Measurements from ENCODE around the gene NSL1.

NSL1 gene

DNA sequence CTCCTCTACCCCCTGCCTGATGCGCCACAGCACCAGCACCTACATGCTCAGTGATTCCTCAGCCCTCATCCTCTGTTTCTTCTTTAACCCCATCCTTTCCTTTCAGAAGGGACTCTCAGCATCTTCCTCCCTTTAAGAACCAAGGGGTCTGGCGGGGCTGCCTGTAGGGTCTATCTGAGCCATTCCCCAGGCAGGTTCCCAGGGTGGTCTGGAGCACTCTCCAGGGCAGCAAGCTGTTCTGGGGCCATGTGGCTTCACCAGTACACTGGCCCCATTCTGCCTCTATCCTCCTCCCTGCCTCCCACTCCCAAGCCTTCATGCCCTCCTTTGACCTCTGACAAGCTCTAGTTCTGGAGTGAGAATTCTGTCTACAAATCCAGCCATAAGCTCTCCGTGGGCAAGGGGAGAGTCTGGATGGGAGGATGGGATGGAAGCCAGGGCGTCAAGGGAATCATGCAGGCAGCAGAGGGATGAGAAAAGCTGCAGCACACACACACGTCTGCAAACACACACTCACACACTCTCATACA is 102.3 kb downstream of the NSL1 start:
- Histone ChIP-seq H3K27ac (ENCODE audit: low read length) (no peak overlapping the region), H3K27me3 (ENCODE audit: low read depth, low read length) (no peaks in the 10 kb centered on the region), H3K9me3 (ENCODE audit: control insufficient read depth in 1 of 2, low read length in 2 of 2) (no peaks in the 10 kb centered on the region), H3K36me3 (ENCODE audit: control insufficient read depth in 1 of 2, insufficient read depth in 2 of 2, low read length in 2 of 2) (no peaks in the 10 kb centered on the region), H3K4me3 (ENCODE audit: low read depth in 1 of 2, low read length in 2 of 2) (no peak overlapping the region), H3K4me1 (ENCODE audit: control insufficient read depth in 1 of 2, insufficient read depth in 2 of 2, low read length in 2 of 2) (peaks cover 0 to 4% of the 10 kb centered on the region in 2 donors)

DNA sequence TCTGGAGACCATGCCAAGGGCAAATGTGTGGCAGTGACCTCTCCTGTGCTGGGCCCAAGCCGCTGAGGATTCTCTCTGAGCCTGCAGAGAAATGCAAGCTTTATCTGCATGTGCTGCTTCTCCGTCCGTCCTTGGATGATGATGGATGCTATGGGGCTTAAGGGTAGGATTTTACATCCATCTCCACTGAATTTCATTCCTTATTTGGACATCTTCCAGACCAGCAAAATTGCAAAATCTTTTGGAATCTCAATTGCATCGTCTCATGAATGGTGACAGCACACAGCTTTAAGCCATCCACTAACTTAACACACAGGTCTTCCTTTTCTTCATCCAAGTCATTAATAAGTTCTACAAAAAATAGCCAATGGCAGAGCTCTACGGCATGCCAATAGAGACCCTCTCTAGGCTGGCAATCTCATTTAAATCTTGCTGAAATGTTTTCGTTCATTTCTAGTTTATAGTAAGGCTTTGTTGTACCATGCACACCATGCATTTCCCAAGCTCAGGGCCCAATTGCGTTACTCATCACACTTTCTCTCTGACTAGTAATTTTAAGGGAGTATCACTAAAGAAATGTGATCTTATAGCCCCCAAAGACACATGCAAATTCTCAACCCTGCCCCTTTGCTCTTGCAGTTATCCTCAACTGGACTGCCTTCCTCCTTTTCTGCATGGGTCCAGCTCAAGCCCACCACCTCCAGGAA is 103.1 kb downstream of the NSL1 start:
- Histone ChIP-seq H3K4me3 (ENCODE audit: low read depth in 1 of 2, low read length in 2 of 2) (no peak overlapping the region), H3K9me3 (ENCODE audit: control insufficient read depth in 1 of 2, low read length in 2 of 2) (no peaks in the 10 kb centered on the region), H3K27ac (ENCODE audit: low read length) (no peak overlapping the region), H3K36me3 (ENCODE audit: control insufficient read depth in 1 of 2, insufficient read depth in 2 of 2, low read length in 2 of 2) (no peaks in the 10 kb centered on the region), H3K4me1 (ENCODE audit: control insufficient read depth in 1 of 2, insufficient read depth in 2 of 2, low read length in 2 of 2) (peaks cover 0 to 4% of the 10 kb centered on the region in 2 donors), H3K27me3 (ENCODE audit: low read depth, low read length) (no peaks in the 10 kb centered on the region)

DNA sequence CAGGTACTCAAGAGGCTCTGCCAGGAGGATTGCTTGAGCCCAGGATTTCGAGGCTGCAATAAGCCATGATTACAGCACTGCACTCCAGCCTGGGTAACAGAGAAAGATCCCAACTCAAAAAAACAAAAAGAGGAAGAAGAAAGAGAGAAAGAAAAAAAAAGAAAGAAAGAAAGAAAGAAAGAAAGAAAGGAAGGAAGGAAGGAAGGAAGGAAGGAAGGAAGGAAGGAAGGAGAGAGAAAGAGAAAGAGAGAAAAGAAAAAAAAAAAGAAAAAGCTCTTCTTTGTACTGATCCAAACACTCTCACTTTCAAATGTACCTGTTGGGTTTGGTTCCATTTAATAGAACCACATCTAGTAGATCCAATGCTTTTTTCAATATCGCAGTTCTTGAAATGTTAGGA is 103.8 kb downstream of the NSL1 start:
- Histone ChIP-seq H3K27ac (ENCODE audit: low read length) (no peak overlapping the region), H3K4me1 (ENCODE audit: control insufficient read depth in 1 of 2, insufficient read depth in 2 of 2, low read length in 2 of 2) (peaks cover 0 to 4% of the 10 kb centered on the region in 2 donors), H3K27me3 (ENCODE audit: low read depth, low read length) (no peaks in the 10 kb centered on the region), H3K4me3 (ENCODE audit: low read depth in 1 of 2, low read length in 2 of 2) (no peak overlapping the region), H3K9me3 (ENCODE audit: control insufficient read depth in 1 of 2, low read length in 2 of 2) (no peaks in the 10 kb centered on the region), H3K36me3 (ENCODE audit: control insufficient read depth in 1 of 2, insufficient read depth in 2 of 2, low read length in 2 of 2) (no peaks in the 10 kb centered on the region)

DNA sequence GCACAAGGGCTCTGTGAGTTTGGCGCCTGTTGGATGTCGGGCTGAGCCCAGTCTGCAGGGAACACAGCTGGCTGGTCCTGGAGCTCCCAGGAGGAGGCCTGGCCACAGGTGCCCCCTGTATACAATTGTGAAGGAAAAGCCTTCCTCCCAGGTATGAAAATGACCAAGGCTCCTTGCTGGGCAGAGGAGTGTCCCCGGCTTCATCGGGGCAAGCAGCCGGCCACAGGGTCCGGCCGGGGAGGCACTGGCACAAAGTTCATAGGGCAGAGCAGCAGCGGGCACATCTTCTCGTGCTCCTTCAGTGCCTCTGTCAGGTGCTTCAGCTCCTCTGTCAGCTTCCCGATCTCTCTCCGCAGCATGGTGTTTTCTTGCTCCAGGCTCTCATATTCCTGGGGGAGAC is 105.0 kb downstream of the NSL1 start:
- H3K4me1 ChIP-seq (ENCODE audit: control insufficient read depth in 1 of 2, insufficient read depth in 2 of 2, low read length in 2 of 2), result peaks cover 0 to 4% of the 10 kb centered on the region in 2 donors
- no peak overlapping the region for H3K4me3 ChIP-seq (ENCODE audit: low read depth in 1 of 2, low read length in 2 of 2)
- H3K27me3 ChIP-seq (ENCODE audit: low read depth, low read length), result no peaks in the 10 kb centered on the region
- no peaks in the 10 kb centered on the region for H3K36me3 ChIP-seq (ENCODE audit: control insufficient read depth in 1 of 2, insufficient read depth in 2 of 2, low read length in 2 of 2)
- no peak overlapping the region for H3K27ac ChIP-seq (ENCODE audit: low read length)
- no peaks in the 10 kb centered on the region for H3K9me3 ChIP-seq (ENCODE audit: control insufficient read depth in 1 of 2, low read length in 2 of 2)

DNA sequence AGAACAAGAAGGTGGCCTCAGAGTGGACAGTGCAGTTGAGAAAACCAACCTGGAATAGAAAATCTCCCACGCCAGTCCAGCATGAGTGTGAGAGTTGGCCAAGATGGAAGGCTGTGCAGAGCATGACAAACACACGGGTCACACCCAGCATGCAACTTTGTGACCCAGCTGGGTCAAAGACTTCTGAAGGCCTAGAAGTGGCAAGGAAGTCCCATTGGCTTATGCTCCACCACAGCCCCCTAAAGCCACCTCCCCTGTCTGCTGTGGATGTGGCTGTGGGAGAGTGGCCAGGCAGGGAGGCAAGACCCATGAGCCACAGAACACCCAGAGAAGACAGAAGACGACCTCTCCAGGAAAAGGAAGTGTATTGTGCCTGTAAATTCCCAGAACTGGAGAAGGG is 105.5 kb downstream of the NSL1 start:
- peaks cover 0 to 4% of the 10 kb centered on the region in 2 donors for H3K4me1 ChIP-seq (ENCODE audit: control insufficient read depth in 1 of 2, insufficient read depth in 2 of 2, low read length in 2 of 2)
- H3K9me3 ChIP-seq (ENCODE audit: control insufficient read depth in 1 of 2, low read length in 2 of 2), result no peaks in the 10 kb centered on the region
- H3K27ac ChIP-seq (ENCODE audit: low read length), result no peak overlapping the region
- no peaks in the 10 kb centered on the region for H3K36me3 ChIP-seq (ENCODE audit: control insufficient read depth in 1 of 2, insufficient read depth in 2 of 2, low read length in 2 of 2)
- no peaks in the 10 kb centered on the region for H3K27me3 ChIP-seq (ENCODE audit: low read depth, low read length)
- no peak overlapping the region for H3K4me3 ChIP-seq (ENCODE audit: low read depth in 1 of 2, low read length in 2 of 2)

DNA sequence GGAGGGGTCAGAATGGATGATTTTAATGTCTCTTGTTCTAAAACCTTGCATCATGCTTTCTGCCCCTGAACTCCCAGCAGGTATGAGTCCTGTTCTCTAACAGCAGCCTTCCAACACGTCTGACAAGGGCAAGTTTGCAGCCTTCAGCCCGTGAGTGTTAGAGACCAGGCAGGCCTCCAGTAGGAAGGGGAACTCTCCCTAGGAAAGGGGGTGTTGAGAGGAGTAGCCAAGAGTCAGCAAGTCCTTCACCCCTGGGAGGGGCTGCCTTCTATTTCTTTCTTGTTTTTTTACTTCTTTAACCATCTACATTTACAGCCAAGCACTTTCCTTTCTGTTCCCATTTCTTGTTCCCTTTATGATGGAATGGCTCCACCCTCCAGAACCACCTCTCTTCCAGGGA is 106.1 kb downstream of the NSL1 start:
- Histone ChIP-seq H3K4me1 (ENCODE audit: control insufficient read depth in 1 of 2, insufficient read depth in 2 of 2, low read length in 2 of 2) (peaks cover 0 to 4% of the 10 kb centered on the region in 2 donors), H3K9me3 (ENCODE audit: control insufficient read depth in 1 of 2, low read length in 2 of 2) (no peaks in the 10 kb centered on the region), H3K36me3 (ENCODE audit: control insufficient read depth in 1 of 2, insufficient read depth in 2 of 2, low read length in 2 of 2) (no peaks in the 10 kb centered on the region), H3K27me3 (ENCODE audit: low read depth, low read length) (no peaks in the 10 kb centered on the region), H3K4me3 (ENCODE audit: low read depth in 1 of 2, low read length in 2 of 2) (no peak overlapping the region), H3K27ac (ENCODE audit: low read length) (no peak overlapping the region)

DNA sequence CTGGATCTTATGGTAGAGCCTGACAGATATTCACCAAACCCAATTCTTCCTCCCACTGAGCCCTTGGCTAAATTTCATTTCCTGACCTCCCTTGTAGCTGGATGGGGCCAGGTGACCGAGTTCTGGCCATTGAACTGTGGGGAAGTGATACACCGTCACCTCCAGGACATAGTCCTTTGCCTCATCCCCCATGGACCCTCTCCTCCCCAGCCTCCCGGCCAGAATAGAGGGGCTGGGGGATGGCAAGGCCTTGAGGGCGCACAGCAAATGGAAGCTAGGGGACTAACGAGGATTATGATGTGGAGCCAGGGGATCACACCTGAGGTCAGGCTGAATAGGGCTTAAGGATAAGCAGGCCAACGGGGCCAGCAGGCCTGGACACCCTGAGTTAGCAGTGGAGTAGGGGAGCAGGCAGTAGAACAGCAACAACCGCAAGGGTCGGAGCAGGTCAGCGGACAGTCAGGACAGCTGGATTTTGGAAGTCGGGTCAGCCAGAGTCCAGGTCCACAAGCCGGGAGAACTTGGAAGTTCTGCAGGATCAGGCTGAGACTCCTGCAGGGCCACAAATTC is 107.0 kb downstream of the NSL1 start:
- H3K4me3 ChIP-seq (ENCODE audit: low read depth in 1 of 2, low read length in 2 of 2), result no peak overlapping the region
- no peaks in the 10 kb centered on the region for H3K9me3 ChIP-seq (ENCODE audit: control insufficient read depth in 1 of 2, low read length in 2 of 2)
- no peaks in the 10 kb centered on the region for H3K36me3 ChIP-seq (ENCODE audit: control insufficient read depth in 1 of 2, insufficient read depth in 2 of 2, low read length in 2 of 2)
- peaks cover 0 to 4% of the 10 kb centered on the region in 2 donors for H3K4me1 ChIP-seq (ENCODE audit: control insufficient read depth in 1 of 2, insufficient read depth in 2 of 2, low read length in 2 of 2)
- no peak overlapping the region for H3K27ac ChIP-seq (ENCODE audit: low read length)
- no peaks in the 10 kb centered on the region for H3K27me3 ChIP-seq (ENCODE audit: low read depth, low read length)

DNA sequence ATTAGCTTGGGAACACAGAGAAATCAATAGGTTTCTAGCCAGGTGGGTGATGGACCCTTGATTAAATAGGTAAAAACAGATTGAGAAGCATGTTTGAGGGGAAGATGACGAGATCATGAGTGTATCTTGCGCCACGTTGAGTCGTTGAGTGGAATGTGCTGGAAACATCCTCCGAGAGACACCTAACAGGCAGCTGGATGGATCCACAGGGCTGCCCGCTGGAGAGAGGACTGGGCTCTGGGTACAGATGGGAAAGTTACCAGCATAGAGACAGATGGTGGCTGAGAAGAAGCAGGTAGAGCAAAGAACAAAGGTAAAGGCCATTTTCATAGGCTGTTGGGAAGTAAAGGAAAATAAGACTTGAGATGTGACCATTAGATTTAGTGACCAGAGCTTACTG is 107.5 kb downstream of the NSL1 start:
- H3K27me3 ChIP-seq (ENCODE audit: low read depth, low read length), result no peaks in the 10 kb centered on the region
- no peaks in the 10 kb centered on the region for H3K9me3 ChIP-seq (ENCODE audit: control insufficient read depth in 1 of 2, low read length in 2 of 2)
- H3K4me1 ChIP-seq (ENCODE audit: control insufficient read depth in 1 of 2, insufficient read depth in 2 of 2, low read length in 2 of 2), result peaks cover 0 to 4% of the 10 kb centered on the region in 2 donors
- H3K36me3 ChIP-seq (ENCODE audit: control insufficient read depth in 1 of 2, insufficient read depth in 2 of 2, low read length in 2 of 2), result no peaks in the 10 kb centered on the region
- no peak overlapping the region for H3K27ac ChIP-seq (ENCODE audit: low read length)
- no peak overlapping the region for H3K4me3 ChIP-seq (ENCODE audit: low read depth in 1 of 2, low read length in 2 of 2)

DNA sequence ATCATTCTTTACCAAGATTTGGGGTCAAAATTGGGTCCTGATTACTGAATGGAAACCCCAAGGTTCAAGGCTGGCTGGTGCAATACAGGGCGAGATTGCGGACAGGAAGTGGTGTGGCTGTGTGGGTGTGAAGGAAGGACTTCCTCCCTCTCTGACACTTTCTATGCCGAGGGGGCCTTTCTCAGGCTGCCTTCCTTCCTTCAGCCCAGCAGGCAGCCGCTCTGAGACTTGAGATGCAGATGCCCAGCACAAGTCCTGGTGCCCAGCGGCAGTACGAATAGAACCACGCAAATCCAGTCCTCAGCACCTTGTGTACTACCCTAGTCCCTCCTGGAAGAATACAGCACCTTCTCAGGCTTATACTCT is 108.2 kb downstream of the NSL1 start:
- H3K27me3 ChIP-seq (ENCODE audit: low read depth, low read length), result no peaks in the 10 kb centered on the region
- no peaks in the 10 kb centered on the region for H3K9me3 ChIP-seq (ENCODE audit: control insufficient read depth in 1 of 2, low read length in 2 of 2)
- no peak overlapping the region for H3K27ac ChIP-seq (ENCODE audit: low read length)
- H3K4me3 ChIP-seq (ENCODE audit: low read depth in 1 of 2, low read length in 2 of 2), result no peak overlapping the region
- H3K36me3 ChIP-seq (ENCODE audit: control insufficient read depth in 1 of 2, insufficient read depth in 2 of 2, low read length in 2 of 2), result no peaks in the 10 kb centered on the region
- H3K4me1 ChIP-seq (ENCODE audit: control insufficient read depth in 1 of 2, insufficient read depth in 2 of 2, low read length in 2 of 2), result peaks cover 0 to 4% of the 10 kb centered on the region in 2 donors

DNA sequence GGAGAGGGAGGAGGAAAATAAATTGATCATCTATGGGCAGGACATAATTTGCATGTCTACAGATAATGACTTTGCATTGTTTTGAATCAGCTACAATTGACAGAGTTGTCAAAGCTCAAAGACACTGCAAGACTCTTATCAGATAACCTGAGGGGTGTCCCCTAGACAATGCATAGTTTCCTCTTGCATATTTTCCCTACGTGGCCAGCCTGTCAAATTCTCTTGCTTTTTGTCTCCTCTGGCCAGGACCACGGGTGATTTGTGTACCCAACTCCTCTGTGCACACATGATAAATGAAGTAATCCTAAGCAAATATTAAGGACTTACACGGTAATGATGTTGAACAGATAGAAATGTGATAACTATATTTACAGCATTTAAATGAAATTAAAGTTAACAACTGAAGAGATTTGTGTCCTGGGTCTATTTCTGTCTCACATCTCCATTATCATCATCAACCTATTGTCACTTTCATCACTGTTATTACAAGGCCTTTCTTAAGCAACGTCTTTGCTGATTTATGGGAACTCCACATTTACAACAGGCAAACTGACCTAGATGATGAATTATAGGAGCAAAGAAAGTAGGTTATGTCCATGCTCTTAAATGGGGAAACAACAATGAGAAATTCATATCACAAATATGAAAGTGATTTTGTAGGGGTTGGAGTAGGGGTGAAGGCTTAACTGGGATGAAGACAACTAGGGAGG is 110.7 kb downstream of the NSL1 start:
- Histone ChIP-seq H3K4me1 (ENCODE audit: control insufficient read depth in 1 of 2, insufficient read depth in 2 of 2, low read length in 2 of 2) (peaks cover 0 to 4% of the 10 kb centered on the region in 2 donors), H3K27me3 (ENCODE audit: low read depth, low read length) (no peaks in the 10 kb centered on the region), H3K36me3 (ENCODE audit: control insufficient read depth in 1 of 2, insufficient read depth in 2 of 2, low read length in 2 of 2) (no peaks in the 10 kb centered on the region), H3K9me3 (ENCODE audit: control insufficient read depth in 1 of 2, low read length in 2 of 2) (no peaks in the 10 kb centered on the region), H3K4me3 (ENCODE audit: low read depth in 1 of 2, low read length in 2 of 2) (no peak overlapping the region), H3K27ac (ENCODE audit: low read length) (no peak overlapping the region)

DNA sequence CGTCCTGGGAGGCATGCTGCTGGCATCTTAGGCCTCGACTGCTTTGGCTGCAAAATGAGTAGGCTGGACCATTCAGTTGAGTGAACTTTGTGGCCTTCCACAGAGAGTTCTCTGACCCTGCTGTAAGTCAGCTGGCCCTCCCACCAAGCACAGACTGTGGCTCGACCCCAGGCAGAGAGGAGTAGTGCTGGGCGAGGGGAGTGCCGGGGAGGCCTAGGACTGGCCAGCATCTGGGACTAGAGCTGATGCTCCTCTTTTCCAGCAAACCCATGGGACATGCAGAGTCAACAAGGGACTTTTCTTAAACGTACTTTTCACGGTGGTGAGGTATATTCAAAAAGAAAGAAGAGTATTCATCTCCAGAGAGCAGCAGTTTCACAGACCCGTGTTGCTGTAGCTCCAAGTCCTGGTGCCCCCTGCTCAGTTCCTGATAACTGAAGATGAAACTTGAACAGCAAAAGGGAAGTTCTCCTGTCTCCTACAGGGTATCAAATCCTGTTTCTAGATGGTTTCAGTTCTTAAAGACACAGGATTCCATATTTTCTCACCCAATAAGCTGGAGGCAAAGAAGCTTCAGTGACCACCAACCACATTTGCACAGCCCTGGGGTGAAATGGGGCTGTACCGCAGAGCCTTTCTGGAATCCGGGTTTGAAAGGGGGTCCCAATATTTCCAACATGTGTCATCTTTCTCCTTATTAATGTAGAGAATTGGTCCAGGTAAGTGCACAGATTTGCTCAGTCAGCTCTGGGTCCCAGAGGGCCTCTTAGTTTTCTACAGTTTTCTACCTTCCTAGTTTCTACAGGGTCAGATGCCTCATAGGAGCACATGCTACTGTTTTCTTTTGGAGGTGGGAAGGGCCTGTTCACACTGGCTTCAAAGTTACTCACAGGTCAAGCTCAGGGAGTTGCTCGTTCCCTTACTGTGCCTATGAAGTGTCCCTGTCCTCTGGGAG is 112.8 kb downstream of the NSL1 start:
- H3K4me3 ChIP-seq (ENCODE audit: low read depth in 1 of 2, low read length in 2 of 2), result no peak overlapping the region

More for the DNA sequence above, 112.8 kb downstream of the NSL1 start:
- Histone ChIP-seq H3K9me3 (ENCODE audit: control insufficient read depth in 1 of 2, low read length in 2 of 2) (no peaks in the 10 kb centered on the region), H3K27ac (ENCODE audit: low read length) (no peak overlapping the region), H3K27me3 (ENCODE audit: low read depth, low read length) (no peaks in the 10 kb centered on the region), H3K36me3 (ENCODE audit: control insufficient read depth in 1 of 2, insufficient read depth in 2 of 2, low read length in 2 of 2) (no peaks in the 10 kb centered on the region), H3K4me1 (ENCODE audit: control insufficient read depth in 1 of 2, insufficient read depth in 2 of 2, low read length in 2 of 2) (no peaks in the 10 kb centered on the region)

Measured in muscle layer of duodenum (tissue), 2 donors.